Parathyroid adenoma (tissue), 2 donors: Measurements from ENCODE around the gene CBL.
"Not testable (repeated sequence)": the region's sequence is repeated elsewhere in the genome, so short reads cannot be mapped to it uniquely, and the experiment has no call there.

Source experiments
- H2AFZ ChIP-seq: fragments of 300-600 bp; sonication (generic); one replicate; pipeline ENCODE4 v1.7.0; 2017; ENCODE audit warnings: antibody characterized with exemption, mild to moderate bottlenecking
- H3K27ac ChIP-seq: fragments of 300-600 bp; sonication (generic); one replicate; pipeline ENCODE4 v1.7.0; 2017
- H3K27me3 ChIP-seq: fragments of 300-600 bp; sonication (generic); one replicate; pipeline ENCODE4 v1.7.0; 2017; ENCODE audit warnings: low read length; ENCODE audit not compliant: control insufficient read depth, insufficient read depth
- H3K36me3 ChIP-seq: fragments of 300-600 bp; sonication (generic); one replicate; pipeline ENCODE4 v1.7.0; 2017; ENCODE audit warnings: low read length; ENCODE audit not compliant: control insufficient read depth, insufficient read depth
- H3K4me1 ChIP-seq: fragments of 300-600 bp; sonication (generic); one replicate; pipeline ENCODE4 v1.7.0; 2017; ENCODE audit warnings: control low read depth
- H3K4me2 ChIP-seq: fragments of 300-600 bp; sonication (generic); one replicate; pipeline ENCODE4 v1.7.0; 2017; ENCODE audit warnings: low read length
- H3K4me3 ChIP-seq: fragments of 300-600 bp; sonication (generic); one replicate; pipeline ENCODE4 v1.7.0; 2017; ENCODE audit warnings: low read depth, low read length
- H3K79me2 ChIP-seq: fragments of 300-600 bp; sonication (generic); one replicate; pipeline ENCODE4 v1.7.0; 2017; ENCODE audit warnings: control low read depth
- H3K9ac ChIP-seq: fragments of 300-600 bp; sonication (generic); one replicate; pipeline ENCODE4 v1.7.0; 2017; ENCODE audit warnings: mild to moderate bottlenecking
- H3K9me3 ChIP-seq: fragments of 300-600 bp; sonication (generic); one replicate; pipeline ENCODE4 v1.7.0; 2017; ENCODE audit warnings: low read length; ENCODE audit not compliant: control insufficient read depth
- TF ChIP-seq, protein P1 (sequence below): fragments of 300-600 bp; sonication (generic); IDR thresholded peaks from one replicate; pipeline ENCODE4 v1.7.0; 2017; ENCODE audit warnings: antibody characterized with exemption, mild to moderate bottlenecking
- donor health status: primary hyperparathyroidism.

Gene CBL

DNA sequence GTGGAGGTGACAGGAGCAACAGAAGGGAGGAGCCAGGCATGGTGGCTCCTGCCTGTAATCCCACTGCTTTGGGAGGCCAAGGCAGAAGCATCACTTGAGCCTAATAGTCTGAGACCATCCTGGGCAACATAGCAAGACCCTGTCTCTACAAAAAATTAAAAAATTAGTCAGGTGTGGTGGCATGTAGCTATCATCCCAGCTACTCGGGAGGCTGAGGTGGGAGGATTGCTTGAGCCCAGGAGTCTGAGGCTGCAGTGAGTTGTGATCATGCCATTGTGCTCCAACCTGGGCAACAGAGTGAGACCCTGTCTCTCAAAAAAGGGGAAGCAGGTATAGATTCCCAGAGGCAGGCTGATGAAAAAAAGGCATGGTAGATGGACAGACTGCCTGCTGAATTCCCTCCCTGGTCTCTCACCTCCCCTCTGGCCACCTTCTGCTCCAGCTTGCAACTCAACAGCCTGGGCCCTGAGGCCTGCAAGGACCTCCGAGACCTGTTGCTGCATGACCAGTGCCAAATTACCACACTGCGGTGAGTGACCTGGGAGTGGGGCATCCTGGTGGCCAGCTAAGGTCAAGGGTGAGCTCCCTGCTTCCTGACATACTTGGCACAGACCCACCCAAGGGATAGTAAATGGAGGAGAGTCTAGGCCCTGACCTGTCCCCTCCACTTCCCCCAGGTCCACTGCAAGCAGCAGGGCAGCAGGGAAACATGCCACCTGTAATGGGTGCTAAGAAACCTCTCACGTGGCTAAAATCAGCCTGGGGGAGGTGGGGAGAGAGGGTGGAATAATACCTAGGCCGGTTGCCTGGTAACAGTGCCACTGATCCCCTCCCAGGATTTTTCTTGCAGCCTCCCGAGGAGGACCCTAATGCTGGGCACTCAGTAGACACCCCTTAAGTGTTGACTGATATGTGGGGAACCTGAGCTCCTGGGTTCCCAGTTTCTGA, 25.1 kb upstream of the CBL start:
- no peaks in the 10 kb centered on the region for H3K9me3 ChIP-seq
- TF ChIP-seq, protein P1, sequence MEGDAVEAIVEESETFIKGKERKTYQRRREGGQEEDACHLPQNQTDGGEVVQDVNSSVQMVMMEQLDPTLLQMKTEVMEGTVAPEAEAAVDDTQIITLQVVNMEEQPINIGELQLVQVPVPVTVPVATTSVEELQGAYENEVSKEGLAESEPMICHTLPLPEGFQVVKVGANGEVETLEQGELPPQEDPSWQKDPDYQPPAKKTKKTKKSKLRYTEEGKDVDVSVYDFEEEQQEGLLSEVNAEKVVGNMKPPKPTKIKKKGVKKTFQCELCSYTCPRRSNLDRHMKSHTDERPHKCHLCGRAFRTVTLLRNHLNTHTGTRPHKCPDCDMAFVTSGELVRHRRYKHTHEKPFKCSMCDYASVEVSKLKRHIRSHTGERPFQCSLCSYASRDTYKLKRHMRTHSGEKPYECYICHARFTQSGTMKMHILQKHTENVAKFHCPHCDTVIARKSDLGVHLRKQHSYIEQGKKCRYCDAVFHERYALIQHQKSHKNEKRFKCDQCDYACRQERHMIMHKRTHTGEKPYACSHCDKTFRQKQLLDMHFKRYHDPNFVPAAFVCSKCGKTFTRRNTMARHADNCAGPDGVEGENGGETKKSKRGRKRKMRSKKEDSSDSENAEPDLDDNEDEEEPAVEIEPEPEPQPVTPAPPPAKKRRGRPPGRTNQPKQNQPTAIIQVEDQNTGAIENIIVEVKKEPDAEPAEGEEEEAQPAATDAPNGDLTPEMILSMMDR, result no peak
- no peak overlapping the region for H3K4me3 ChIP-seq
- no peaks in the 10 kb centered on the region for H3K36me3 ChIP-seq
- H3K4me2 ChIP-seq, result no peak overlapping the region
- no peaks in the 10 kb centered on the region for H3K27me3 ChIP-seq
- H3K79me2 ChIP-seq, result no peaks in the 10 kb centered on the region
- no peak overlapping the region for H3K27ac ChIP-seq
- no peak overlapping the region for H3K9ac ChIP-seq
- H3K4me1 ChIP-seq, result no peaks in the 10 kb centered on the region
- H2AFZ ChIP-seq, result no peak overlapping the region

DNA sequence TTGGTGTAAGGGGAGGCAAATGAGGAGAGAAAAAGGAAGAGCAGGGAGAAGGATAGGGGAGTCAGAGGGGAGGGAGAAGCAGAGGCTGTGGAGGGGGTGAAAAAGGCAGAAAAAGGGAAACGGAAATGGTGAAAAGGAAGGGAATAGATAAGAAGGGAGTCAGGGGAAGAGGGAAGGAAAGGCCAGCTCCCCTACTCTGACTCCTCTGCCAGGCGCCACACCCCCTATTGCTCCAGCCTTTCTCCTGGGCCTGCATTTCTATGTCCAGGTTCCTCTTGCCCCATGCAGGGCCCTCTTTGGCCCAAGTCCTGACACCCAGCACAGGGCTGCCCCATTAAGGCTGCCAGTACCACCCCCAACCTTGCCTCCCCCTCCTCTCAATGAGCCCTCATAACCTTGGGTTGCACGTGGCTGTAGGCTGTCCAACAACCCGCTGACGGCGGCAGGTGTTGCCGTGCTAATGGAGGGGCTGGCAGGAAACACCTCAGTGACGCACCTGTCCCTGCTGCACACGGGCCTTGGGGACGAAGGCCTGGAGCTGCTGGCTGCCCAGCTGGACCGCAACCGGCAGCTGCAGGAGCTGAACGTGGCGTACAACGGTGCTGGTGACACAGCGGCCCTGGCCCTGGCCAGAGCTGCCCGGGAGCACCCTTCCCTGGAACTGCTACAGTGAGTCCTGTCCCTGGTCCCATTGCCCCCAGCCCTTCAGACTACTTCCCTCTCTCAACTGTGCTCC, 24.3 kb upstream of the CBL start:
- no peak overlapping the region for H3K4me3 ChIP-seq
- no peaks in the 10 kb centered on the region for H3K4me1 ChIP-seq
- H3K9me3 ChIP-seq, result no peaks in the 10 kb centered on the region
- H3K79me2 ChIP-seq, result no peaks in the 10 kb centered on the region
- no peaks in the 10 kb centered on the region for H3K27me3 ChIP-seq
- TF ChIP-seq, protein P1, result no peak
- no peak overlapping the region for H2AFZ ChIP-seq
- H3K4me2 ChIP-seq, result no peak overlapping the region
- H3K9ac ChIP-seq, result no peak overlapping the region
- no peak overlapping the region for H3K27ac ChIP-seq
- no peaks in the 10 kb centered on the region for H3K36me3 ChIP-seq

DNA sequence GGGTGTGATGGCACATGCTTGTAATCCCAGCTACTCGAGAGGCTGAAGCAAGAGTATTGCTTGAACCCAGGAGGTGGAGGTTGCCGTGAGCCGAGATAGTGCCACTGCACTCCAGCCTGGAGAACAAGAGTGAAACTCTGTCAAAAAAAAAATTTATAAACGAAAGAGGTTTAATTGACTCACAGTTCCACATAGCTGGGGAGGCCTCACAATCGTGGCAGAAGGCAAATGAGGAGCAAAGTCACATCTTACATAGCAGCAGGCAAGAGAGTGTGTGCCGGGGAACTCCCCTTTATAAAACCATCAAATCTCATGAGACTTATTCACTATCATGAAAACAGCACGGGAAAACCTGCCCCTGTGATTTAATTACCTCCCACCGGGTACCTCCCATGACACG, 21.7 kb upstream of the CBL start:
- not testable (repeated sequence) for H2AFZ ChIP-seq

DNA sequence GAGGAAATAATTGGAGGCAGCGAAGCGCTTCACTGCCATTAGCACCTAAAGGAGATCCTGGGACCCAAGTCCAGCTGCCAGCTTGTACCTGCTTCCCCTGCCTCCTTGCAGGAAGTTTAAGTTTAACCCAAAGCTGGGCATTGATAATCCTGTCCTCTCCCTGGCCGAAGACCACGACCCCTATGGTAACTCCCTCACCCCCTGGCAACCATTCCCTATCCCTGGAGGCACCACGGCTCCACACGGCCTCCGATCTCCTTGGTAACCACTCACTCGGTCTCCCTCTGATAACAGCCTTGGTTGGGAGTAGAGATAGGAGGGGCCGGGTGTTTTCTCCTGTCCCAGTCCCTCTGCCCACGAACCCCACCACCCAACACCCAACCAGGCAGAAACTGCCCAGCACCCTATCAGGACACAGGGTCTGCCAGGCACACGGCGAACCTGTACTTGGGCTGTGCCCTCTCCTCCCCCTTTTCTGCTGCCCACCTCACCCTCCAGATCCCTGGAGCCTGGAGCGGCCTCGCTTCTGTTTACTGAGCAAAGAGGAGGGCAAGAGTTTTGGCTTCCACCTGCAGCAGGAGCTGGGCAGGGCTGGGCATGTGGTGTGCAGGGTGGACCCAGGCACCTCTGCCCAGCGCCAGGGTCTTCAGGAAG, 20.0 kb upstream of the CBL start:
- H3K4me2 ChIP-seq, result no peak overlapping the region
- no peak overlapping the region for H2AFZ ChIP-seq
- no peaks in the 10 kb centered on the region for H3K27me3 ChIP-seq
- H3K36me3 ChIP-seq, result no peaks in the 10 kb centered on the region
- H3K9me3 ChIP-seq, result no peaks in the 10 kb centered on the region
- H3K27ac ChIP-seq, result no peak overlapping the region
- H3K79me2 ChIP-seq, result no peaks in the 10 kb centered on the region
- TF ChIP-seq, protein P1, result no peak
- no peak overlapping the region for H3K4me3 ChIP-seq
- no peak overlapping the region for H3K9ac ChIP-seq
- H3K4me1 ChIP-seq, result no peaks in the 10 kb centered on the region

More for the DNA sequence above, 21.7 kb upstream of the CBL start:
- not testable (repeated sequence) for H3K9ac ChIP-seq, H3K4me1 ChIP-seq, H3K4me3 ChIP-seq, H3K4me2 ChIP-seq, H3K27me3 ChIP-seq, H3K79me2 ChIP-seq, H3K36me3 ChIP-seq, H3K27ac ChIP-seq, H3K9me3 ChIP-seq
